ENCODE results near the gene CALML5.

CALML5 gene, protein sequence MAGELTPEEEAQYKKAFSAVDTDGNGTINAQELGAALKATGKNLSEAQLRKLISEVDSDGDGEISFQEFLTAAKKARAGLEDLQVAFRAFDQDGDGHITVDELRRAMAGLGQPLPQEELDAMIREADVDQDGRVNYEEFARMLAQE

DNA sequence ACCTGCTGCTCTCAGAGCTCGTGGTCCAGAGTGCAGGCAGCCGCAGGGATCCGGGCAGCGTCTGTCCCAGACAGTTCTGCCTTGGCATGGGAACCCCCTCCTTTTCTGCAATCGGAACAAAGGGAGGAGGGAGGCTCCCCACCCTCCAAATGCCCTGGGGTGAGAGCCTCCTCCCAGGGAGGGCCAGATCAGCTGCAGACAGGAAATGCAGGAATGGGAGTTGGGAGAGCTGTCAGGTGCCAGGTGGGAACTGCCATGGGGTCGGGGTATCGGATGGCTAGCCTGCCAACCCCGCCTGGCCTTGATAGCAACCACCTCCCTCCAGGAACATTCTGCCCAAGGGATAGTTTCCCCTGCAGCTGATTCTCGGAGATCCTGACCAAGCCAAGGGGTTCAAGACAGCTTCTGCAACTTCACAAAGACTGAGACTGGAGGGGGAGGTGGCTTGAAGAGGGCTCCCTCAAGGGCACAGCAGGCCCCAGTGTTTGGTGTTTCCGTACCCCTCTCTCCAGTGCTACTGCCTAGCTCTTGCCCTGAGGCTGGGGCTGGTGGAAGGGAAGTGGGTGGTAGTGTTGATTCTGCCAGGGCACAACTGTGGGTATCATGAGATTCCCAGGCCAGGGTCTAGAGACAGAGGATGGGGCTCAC, at the start of gene CALML5:
Gene CALML5 (minus strand): TSS at position 78 of the 648 bp plus-strand sequence. CDS start 132 bp downstream, outside the sequence.
- no peak for DNase-seq

DNA sequence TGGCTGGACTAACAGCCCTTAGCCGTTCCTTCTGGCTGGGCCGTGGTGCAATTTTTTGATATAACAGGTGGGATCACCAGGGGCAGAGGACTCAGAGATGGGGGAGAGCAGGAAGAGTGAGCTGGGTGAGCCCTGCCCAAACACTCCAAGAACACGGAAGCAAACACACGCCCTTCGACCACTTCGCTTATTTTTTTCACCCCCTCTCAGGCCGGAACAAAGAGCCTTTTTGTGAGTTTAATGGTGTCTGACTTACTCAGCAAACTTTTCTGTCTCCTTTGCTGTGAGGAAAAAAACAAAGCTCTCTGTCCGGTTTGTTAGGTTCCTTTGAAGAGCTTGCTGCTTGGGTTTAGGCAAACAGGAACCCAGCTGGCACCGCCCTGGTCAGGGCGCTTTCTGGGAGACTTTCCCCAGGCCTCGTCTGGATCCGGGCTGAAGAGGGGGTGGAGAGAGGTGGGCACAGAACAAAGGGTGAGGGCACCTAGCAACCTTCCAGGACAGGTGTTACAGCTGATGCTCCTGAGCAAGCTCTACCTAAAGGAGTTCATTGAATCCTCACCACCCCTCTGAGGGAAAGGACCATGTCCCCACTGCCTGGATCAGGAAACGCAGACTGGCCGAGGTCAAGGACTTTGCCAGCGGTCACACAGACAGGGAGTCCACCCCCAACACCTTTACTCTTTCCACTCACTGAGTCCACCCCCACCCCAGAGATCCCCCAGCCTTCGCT, 48.7 kb upstream of the CALML5 start:
- no peak for DNase-seq

DNA sequence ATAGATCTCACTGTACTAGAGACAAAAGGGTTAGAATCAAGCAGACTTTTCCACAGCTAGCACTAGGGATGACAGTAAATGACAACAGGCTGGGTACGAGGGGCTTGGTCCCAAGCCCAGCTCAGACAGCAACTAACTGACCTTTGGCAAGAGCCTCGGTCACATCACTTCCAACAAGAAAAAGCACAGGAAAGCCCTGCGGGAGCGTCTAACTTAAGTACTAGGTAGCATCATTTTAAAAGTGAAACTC, 48.2 kb upstream of the CALML5 start:
- DNase-seq, result no peak

DNA sequence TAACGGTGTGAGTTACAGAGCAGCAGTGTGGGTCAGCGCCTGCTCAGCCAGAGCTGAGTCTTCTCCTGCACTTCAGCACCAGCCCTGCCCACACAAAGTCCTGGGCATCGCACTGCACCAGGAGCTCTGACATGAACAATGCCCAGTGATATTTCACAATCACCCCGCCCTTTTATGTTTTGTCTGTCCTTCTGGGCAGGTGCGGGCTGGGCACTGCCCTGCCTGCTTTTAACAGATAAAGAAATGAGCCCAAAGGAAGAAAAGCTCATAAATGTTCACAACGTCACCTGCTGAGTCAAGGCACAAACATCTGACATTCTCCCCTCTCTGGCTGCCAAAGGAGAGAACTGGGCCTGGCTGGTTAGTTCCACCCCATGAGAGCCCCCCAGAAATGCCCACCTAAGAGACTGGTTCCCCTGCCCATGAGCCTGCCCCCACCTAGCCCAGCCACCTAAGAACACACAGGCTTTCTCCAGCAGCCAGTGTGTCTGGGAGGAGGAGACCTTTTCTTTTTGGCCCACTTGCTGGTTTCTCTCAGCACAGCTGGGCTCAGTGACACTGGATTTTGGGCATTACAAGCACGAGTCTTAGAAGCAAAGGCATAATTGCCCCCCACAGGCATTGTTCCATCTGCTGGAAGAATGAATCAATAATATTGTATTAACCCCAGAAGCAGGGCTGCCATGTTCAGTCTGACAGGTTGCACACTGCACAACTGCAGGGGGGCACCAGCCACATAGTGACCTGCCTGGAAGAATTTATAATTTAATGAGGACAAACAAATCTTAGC, 47.7 kb upstream of the CALML5 start:
- no peak for DNase-seq

DNA sequence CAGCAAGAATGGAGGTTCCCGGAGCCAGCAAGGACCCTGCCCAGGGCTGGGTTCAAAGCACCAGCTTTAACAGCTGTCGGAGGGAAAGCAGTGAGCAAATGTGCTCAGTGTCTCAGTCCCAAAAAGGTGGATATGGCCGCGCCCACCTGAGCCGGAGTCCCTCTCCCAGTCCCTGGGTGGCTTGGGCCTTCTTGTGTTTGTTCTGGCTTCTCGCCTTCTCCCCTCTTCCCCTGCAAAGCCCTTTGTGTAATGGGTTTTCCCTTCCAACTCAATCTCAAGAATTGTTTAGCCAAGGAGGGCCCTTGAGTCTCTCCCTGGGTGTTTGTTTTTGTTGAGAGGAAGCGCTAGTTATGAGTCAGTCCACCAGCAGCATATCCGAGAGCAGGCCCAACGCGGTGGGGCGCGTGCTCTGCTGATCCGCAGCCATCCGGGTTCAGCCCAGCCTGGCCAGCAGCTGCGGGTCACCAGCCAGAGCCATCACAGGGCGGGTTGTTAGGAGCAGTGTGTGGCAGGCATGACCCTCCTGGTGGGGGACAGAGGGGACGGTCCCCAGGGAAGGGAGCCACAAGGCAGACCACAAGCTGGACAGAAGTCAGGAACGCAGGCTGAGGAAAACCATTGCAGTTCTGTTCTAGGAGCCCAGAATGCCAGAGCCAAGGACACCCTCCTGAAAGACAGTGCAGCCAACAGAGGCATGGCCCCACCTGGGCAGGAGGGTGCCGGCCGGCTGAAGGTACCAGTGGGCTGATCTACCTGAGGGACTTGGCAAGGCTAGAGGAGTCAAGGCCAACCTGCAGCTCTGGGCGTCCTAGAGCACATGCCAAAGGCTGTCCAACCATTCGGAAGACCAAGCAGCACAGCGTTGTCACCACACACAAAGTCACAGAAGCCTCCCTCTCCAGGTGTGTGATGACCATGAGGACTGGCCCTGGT, 46.7 kb upstream of the CALML5 start:
- DNase-seq, result no peak

DNA sequence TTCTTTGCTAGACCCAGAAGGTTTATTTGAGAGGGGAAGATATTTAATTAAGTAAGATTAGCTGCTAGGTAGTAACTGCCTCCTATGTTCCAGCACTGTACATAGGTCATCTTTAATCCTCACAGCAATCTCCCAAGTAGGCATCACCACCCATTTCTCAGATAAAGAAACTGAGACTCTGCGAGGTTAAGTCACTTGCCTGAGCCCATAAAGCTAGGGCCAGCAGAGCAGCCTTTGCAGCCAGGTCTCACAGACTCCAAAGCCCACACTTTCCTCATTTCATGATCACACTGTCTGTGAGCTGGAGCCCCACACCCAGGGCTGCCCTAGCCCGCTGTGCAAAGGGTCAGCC, 46.0 kb upstream of the CALML5 start:
- no peak for DNase-seq

DNA sequence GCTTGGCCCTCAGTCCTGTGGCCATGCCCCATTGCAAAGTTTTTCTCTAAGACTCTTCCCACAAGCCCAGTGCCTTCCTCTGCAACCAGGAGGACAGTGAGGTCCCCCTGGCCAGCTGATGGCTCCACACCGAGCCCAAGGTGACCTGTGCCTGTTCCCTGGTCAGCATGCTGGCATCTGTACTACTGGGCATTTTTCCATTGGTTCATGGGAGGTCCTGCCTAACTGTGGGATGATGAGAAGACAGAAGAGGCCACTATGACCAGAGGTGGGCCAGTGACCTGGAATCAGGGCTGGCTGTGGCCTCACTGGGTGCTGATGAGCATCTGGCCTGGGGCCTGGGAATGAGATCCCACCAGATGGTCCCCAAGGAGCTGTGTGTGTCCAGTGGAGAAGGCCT, 45.6 kb upstream of the CALML5 start:
- DNase-seq, result no peak

DNA sequence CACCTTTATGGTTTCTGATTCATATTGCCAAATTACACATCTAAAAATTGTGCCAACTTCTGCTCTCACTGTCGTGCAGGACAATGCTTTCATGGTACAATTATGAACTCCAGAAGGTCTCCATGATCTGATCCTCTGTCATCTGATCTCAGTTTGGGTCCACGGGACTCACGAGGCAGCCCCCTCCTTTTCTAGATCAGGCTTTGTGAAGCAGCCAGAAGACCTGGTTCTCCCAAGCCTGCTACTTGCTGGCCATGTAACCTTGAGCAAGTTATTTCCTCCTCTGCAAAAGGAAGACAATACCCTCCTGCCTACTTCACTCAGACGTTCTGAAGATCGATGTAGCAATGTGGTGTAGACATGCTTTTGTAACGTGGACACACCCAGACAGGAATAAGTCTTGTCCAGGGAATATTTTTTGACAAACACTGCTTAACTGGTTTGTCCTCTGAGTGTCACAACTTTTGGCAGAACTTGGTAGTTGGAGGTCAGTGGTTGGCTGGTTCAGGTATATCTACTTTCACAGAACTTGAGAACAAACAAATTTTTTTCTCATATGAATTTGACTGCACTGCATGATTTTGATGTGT, 44.9 kb upstream of the CALML5 start:
- DNase-seq, result no peak

DNA sequence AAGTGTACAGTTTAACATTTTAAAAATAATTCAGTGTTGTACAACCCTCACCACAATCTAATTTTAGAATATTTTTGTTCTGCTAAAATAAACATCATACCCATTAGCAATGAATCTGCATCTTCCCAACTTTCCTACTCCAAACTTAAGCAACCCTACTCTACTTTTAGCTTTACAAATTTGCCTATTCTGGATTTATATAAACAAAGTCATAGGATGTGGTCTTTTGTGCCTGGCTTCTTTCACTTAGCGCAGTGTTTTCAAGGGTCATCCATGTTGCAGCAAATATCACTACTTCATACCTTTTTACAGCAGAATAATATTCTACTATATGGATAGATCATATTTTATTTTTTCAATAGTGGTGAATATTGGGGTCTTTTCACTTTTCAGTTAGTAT, 44.3 kb upstream of the CALML5 start:
- DNase-seq, result no peak

DNA sequence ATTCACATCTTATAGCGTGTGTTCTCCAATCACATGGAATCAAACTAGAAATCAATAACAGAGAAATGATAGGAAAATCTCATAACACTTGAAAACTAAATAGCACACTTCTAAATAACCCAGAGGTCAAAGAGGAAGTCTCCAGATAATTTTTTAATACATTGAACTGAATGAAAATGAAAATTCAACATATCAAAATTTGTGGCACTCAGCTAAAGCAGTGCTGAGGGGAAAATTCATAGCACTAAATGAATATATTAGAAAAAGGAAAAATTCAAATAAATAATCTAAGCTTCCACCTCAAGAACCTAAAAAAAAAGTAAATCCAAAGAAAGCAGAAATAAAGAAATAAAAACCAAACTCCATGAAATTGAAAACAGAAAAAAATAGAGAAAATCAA, 42.7 kb upstream of the CALML5 start:
- no peak for DNase-seq

DNA sequence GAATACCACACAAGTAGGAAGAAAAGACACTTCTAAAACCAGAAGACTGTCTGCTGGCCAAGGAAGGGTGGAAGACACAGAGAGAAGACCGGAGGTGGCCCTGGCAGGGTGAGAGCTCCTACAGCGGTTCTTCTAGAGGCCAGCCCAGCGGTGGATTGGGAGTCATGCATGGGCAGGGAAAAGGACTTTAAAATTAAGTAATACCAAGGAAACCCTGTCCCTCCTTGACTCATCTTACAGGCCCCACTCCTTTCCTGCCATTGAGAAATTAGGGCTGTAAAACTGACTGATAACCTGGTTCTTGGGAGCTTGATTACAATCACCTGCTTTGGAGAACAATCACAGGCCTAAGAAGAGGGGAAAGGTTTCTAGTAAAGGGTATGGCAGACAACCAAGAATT, 41.5 kb upstream of the CALML5 start:
- DNase-seq, result no peak

DNA sequence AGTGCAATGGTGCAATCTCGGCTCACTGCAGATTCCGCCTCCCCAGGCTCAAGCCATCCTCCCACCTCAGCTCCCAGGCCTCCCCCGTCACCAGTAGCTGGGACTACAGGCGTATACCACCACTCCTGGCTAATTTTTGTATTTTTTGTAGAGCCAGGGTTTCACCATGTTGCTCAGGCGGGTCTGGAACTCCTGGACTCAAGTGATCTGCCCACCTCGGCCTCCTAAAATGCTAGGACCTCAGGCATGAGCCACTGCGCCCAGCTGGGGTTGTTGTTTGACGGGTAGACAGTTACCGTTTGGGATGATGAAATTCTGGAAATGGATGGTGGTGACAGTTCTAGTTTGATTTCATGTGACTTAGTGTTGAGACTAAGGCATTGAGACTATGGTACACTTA, 40.7 kb upstream of the CALML5 start:
- DNase-seq, result no peak

DNA sequence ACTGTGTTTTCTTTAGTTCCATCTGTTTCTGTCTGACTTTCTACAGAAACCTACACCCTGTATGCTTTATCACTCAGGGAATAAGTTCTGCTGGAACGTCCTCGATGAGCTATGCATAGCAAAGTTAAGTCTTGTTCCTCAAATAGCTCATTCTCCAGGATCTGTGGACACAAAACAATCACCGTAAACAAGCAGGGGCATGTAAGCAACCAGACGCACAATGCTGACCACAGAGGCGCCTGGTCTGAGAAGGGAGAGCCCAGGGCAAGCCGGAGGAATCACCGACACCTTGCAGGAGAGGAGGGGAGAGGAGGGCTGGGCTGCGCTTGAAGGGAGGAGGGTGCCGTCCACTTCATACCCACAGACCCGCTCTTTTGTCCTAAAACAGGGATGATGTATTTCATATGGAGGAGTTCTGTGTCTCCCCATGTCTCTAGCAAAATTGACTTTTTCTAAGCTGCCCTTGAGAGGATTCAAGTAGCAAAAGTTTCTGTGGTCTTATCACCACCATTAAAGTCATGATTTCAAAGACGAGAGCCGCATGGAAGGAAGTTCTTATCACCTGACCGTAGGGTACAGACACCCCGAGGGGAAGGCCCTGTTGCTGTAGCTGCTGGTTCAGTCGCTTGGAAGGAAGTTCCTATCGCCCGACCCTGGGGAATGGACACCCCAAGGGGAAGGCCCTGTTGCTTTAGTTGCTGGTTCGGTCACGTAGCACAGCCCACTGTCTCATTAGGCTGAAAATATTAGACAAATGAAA, 39.7 kb upstream of the CALML5 start:
- DNase-seq, result no peak

DNA sequence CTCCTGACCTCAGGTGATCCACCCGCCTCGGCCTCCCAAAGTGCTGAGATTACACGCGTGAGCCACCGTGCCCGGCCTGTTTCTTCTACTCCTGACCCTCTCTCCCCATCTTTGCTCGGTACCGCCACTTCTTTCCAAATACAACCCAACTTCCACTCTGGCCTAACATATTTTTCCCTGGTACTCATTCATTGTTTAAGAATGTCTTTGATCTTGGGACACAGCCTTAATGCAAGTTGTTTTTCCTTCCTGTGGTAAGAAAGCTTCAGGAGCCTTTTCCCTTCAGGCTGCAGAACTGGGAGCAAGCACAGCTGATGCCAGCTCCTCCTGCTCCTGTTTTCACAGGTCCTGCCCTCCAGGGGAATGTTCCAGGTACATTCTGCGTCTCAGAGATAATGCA, 39.1 kb upstream of the CALML5 start:
- no peak for DNase-seq

DNA sequence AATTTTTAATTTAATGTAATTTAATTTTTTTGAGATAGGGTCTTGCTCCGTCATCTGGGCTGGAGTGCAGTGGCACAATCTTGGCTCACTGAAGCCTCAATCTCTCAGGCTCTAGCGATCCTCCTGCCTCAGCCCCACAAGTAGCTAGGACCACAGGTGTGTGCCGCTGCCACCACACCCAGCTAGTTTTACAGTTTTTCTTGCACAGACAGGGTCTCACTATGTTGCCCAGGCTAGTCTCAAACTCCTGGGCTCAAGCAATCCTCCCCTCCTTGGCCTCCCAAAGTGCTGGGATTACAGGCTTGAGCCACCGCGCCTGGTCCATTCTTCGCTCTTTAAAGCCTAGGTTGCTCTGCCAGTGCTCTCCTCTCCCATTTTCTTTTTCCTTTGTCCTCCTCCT, 38.3 kb upstream of the CALML5 start:
- no peak for DNase-seq

DNA sequence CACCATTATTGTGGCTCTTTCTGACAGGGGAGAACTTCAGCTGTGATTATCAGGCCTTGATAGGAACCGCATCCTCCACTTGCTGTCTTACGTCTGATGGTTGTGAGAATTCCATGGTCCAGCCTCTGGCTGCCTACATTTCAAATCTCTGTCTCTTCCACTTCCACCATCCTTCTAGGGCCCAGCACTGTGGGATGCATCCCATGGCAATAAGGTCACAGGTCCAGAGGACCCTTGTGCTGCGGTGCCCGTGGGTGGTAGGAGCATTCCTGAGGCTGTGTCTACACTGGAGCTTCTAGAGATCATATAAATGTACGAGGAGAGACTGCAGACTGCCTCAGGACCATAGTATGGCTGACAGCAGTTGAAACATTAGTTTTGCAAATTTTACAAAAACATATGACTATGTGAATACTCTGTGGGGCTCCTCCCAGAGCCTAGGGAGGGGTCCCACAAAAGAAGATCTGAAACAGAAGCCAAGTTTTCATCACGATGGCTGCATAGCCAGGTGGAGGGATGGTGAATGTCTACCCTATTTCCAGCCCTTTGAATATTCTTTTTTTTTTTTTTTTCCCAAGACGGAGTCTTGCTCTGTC, 37.2 kb upstream of the CALML5 start:
- DNase-seq, result no peak

DNA sequence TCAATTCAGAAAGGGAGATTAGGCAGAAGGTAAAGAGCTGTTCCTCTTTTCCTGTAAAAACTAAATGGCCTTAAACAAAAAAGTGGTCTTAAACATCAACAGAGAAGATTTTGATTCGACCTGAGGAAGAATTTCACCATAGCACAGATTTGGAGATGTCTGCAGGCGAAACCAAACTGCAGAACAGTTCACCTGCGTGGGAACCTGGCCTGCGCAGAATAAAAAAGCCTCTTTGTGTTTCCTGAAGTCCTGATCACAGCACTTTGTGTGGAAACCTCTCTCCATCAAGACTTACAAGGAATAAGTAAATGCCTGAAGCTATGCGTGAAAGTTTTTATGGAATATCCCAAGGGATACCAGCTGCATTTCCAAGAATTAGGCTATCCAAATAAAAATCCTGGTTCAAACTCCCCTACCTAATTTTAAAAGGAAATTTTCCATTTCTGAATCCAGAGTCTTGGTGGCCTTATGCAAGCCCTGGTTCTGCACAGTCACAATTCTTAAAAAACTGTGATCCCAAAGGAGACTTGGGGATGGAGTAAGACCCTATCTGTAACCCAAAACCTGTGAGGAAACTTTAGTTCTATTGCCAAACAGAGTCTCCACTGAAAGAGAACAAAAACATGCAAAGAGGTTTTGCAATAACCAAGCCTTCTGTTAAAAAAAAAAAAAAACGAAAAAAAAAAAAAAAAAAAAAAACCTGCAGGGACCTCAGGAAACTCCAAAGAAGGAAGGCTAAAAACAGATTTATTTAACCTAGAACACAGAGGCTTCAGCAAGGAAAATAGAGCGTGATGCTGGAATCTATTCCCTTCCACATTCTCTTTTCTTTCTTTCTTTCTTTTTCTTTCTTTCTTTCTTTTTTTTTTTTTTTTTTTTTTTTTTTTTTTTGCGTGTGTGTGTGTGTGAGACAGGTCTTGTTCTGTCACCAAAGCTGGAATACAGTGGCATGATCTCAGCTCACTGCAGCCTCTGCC, 35.8 kb upstream of the CALML5 start:
- DNase-seq, result no peak

DNA sequence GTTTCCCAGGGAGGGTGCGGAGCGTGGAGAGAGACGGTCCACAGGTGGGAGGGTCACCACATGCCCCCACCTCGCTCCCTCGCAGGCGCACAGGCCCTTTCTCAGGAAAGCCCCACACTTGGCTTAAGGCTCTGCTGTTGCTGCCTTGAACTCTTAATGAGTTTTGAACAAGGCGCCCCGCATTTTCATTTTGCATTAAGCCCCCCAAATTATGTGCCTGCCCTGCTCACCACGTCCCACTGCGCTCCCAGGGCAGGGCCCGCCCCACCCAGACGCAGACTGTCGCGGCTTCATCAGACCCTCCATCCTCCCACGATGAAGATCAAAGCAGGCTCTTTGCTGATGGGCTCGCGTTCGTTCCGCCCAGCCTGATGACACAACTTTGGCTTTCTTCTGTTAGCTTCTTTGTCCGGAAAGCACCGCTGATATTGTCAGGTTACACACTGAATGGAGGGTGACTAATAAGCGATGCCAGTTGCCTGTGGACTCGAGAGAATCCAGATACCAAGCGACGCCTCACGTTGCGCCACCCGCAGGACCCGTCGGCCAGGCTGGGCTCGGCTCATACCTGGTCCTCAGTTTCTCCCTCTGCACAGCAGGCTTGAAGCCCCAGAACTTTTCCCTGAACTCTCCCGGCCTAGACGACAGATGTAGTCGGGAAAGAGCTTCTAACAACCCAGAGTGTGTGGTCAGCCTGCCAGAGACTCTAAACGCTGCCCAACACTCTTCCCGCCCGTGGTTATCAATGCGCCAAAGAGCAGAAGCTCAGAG, 34.9 kb upstream of the CALML5 start:
- DNase-seq, result no peak

DNA sequence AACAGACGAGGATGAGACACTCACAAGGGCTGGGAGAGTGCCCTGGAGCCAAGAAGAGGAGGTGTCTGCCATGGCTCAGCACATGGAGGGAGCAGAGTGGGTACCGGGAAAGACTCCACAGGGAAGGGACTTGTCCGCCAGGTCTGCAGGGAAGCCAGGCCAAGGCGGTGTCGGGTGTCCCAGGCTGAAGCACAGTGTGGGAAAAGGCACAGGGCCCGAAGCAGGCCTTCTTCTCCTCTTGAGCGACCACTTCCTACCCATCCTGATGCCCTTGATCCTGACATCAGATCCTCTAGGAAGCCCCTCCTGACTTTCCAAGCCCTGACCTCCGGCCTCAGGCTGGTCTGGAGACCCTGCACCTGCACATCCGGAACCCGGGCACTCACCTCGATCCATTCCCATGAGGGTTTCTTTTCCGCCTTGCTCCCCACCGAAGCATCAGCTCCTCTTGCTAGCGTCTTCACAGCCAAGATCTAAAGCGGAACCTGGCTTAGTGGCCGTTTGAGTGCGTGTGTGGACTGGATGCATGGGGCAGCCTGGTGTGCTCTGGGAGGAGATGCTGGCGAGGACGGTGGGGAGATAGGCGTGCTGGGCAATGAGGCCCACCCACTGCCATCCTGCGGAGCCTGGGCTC, 33.8 kb upstream of the CALML5 start:
- no peak for DNase-seq
